Bronchial epithelial cell (primary cell): Measurements from ENCODE around the gene PDLIM4. TPM values are rescaled to one million over a fixed set of nuclear protein-coding genes. Genes with fewer than 3 reads are reported as not detected.

Source experiments
- DNase-seq: peaks from one replicate; pipeline ENCODE4 v3.0.0-alpha.2; 2010; ENCODE audit warnings: low read depth
- FAIRE-seq: peaks from 2 replicates; lab custom pipeline; 2011; peaks lifted over from hg19 to GRCh38; lab: Jason Lieb, UNC
- H3K27me3 ChIP-seq: 2 replicates; pipeline ENCODE4 v1.5.1; 2011; ENCODE audit warnings: low read length; ENCODE audit not compliant: control insufficient read depth, insufficient read depth
- H3K36me3 ChIP-seq: 2 replicates; pipeline ENCODE4 v1.5.1; 2011; ENCODE audit warnings: low read length; ENCODE audit not compliant: control insufficient read depth, insufficient read depth
- H3K4me3 ChIP-seq: 2 replicates; pipeline ENCODE4 v1.5.1; 2011; ENCODE audit warnings: mild to moderate bottlenecking, low read depth, low read length, control low read depth
- total RNA-seq: library from RNA; depleted of rRNA; stranded (reverse); fragments of >200 nt; gene quantifications from 2 replicates; pipeline ENCODE4 v1.2.1, GENCODE V29; 2014
- TF ChIP-seq, protein P1 (sequence below): IDR thresholded peaks from 2 replicates; pipeline ENCODE4 v1.5.1; 2011; ENCODE audit warnings: mild to moderate bottlenecking, moderate library complexity, low read length, control low read depth, inconsistent platforms; ENCODE audit not compliant: insufficient read depth, severe bottlenecking

Gene PDLIM4
- total RNA-seq, 1 donor from 2014 or later, result 12.9 TPM

- Histone ChIP-seq H3K27me3 (no peaks in the 10 kb centered on the region), H3K4me3 (no peak overlapping the region), H3K36me3 (no peaks in the 10 kb centered on the region)
- FAIRE-seq (no peak), DNase-seq (no peak)
- TF ChIP-seq, protein P1, sequence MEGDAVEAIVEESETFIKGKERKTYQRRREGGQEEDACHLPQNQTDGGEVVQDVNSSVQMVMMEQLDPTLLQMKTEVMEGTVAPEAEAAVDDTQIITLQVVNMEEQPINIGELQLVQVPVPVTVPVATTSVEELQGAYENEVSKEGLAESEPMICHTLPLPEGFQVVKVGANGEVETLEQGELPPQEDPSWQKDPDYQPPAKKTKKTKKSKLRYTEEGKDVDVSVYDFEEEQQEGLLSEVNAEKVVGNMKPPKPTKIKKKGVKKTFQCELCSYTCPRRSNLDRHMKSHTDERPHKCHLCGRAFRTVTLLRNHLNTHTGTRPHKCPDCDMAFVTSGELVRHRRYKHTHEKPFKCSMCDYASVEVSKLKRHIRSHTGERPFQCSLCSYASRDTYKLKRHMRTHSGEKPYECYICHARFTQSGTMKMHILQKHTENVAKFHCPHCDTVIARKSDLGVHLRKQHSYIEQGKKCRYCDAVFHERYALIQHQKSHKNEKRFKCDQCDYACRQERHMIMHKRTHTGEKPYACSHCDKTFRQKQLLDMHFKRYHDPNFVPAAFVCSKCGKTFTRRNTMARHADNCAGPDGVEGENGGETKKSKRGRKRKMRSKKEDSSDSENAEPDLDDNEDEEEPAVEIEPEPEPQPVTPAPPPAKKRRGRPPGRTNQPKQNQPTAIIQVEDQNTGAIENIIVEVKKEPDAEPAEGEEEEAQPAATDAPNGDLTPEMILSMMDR, result no peak
Observed at GRCh38 chr5:132250547-132250946, 6.9 kb upstream of the PDLIM4 start.

GRCh38 chr5:132251220-132251725 is 6.2 kb upstream of the PDLIM4 start:
- no peak overlapping the region for H3K4me3 ChIP-seq
- DNase-seq (no peak), FAIRE-seq (no peak)
- H3K36me3 ChIP-seq, result no peaks in the 10 kb centered on the region
- H3K27me3 ChIP-seq, result no peaks in the 10 kb centered on the region
- TF ChIP-seq, protein P1, result no peak

- H3K27me3 ChIP-seq, result no peaks in the 10 kb centered on the region
- no peak for FAIRE-seq
- H3K36me3 ChIP-seq, result no peaks in the 10 kb centered on the region
- no peak for DNase-seq
- TF ChIP-seq, protein P1, result no peak
- H3K4me3 ChIP-seq, result no peak overlapping the region
Observed at GRCh38 chr5:132253008-132253441, 4.5 kb upstream of the PDLIM4 start.

DNA sequence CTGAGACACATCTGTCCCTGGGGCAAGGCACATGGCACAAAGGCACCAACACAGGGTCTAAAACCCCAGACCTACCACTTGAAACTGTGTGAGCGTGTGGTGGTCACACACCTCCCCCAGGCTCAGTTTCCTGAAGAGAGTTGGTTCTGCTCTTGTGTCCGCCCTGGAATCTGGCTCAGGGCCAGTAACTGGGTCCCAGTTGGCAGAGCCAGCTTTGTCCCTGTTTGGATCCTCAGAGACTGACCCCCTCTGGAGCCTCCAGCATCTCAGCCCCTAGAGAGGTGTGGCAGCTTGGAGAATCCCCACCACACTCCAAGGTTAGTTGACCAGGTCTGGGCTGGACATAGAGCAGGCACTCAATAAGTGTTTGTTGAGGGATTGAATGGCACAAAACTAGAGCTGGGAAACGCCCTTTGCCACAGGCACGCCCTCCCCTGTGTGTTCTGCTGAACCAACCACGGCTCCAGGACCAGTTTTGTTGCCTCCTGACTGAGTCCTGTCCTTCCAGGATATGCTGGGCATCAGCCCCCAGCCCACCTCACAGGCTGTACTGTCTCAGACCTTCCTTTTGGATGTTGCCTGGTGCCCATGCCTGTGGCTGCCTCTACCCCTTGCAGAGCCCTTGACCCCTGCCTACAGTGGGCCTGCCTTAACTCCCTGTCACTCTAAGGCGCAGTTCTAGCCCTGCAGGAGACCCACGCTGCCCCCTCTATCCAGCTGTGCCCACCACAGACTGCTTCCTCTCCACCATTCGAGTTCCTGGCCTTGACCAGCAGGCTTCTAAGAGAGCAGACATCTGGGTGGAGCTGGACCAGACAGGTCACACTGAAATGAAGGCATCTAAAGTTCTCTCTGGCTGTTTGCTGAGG is 3.8 kb upstream of the PDLIM4 start:
- no peaks in the 10 kb centered on the region for H3K36me3 ChIP-seq
- FAIRE-seq, result no peak
- TF ChIP-seq, protein P1, result no peak
- no peaks in the 10 kb centered on the region for H3K27me3 ChIP-seq
- no peak overlapping the region for H3K4me3 ChIP-seq
- no peak for DNase-seq

DNA sequence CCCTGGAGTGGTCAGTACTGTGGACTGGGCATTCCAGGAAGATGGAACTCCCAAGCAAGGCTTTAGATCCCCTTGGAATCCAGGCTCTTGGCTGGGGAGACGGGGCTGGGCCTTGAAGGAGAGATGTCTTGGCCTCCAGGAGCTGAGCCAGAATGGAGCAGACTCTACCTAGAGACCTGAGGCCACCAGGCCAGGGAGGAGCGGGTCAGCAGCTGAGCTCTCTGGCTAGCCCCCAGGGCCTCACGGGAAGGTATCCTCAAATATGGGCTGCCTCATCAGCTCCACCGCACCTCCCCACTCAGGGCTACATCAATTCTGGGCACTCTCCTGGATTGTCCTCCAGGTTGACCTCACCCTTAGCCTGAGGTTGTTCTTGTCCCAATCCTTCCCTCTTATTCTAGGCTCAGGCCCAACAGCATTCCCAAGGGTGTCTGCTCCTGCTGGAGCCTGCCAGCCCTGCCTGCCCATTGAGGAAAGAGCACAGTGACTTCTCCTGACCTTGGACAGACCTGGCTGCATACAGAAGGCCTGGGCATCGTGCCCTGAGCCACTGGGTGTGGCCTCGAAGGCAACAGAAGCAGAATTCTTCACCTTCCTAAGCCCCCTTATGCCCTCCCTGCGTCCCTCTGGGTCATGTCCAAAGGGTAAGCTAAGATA is 3.0 kb upstream of the PDLIM4 start:
- no peak for DNase-seq
- TF ChIP-seq, protein P1, result no peak
- no peaks in the 10 kb centered on the region for H3K36me3 ChIP-seq
- no peak overlapping the region for H3K4me3 ChIP-seq
- no peaks in the 10 kb centered on the region for H3K27me3 ChIP-seq
- FAIRE-seq, result no peak
